Kidney capillary endothelial cell (primary cell): ENCODE measurements around the gene LYPD6B.

Experiments
- DNase-seq: peaks from one replicate; pipeline ENCODE4 v3.0.0-alpha.2; 2018; ENCODE audit warnings: low spot score

The LYPD6B gene

GRCh38 chr2:149012545-149012944 is 26.0 kb upstream of the LYPD6B start:
- no peak for DNase-seq

GRCh38 chr2:149015501-149015900 is 23.0 kb upstream of the LYPD6B start:
- no peak for DNase-seq

- DNase-seq = no peak
These were observed 22.5 kb upstream of the LYPD6B start for GRCh38 chr2:149015926-149016563.

GRCh38 chr2:149017116-149017985 is 21.1 kb upstream of the LYPD6B start:
- DNase-seq = peak; percentile 72

GRCh38 chr2:149018981-149019380 is 19.5 kb upstream of the LYPD6B start:
- DNase-seq = no peak

GRCh38 chr2:149019768-149020167 is 18.7 kb upstream of the LYPD6B start:
- DNase-seq = no peak

GRCh38 chr2:149020432-149020851 is 18.1 kb upstream of the LYPD6B start:
- DNase-seq = no peak

GRCh38 chr2:149021271-149021719 is 17.2 kb upstream of the LYPD6B start:
- no peak for DNase-seq

- DNase-seq = no peak
These were observed 16.7 kb upstream of the LYPD6B start for GRCh38 chr2:149021761-149022160.

- no peak for DNase-seq
These were observed 15.4 kb upstream of the LYPD6B start for GRCh38 chr2:149023091-149023490.

GRCh38 chr2:149027590-149028250 is 10.8 kb upstream of the LYPD6B start:
- DNase-seq = no peak

GRCh38 chr2:149028377-149028776 is 10.1 kb upstream of the LYPD6B start:
- DNase-seq = no peak

GRCh38 chr2:149028891-149029290 is 9.6 kb upstream of the LYPD6B start:
- DNase-seq = no peak

GRCh38 chr2:149029307-149029965 is 9.1 kb upstream of the LYPD6B start:
- DNase-seq = no peak

GRCh38 chr2:149031396-149031795 is 7.1 kb upstream of the LYPD6B start:
- DNase-seq = no peak

- no peak for DNase-seq
These were observed 4.8 kb upstream of the LYPD6B start for GRCh38 chr2:149033716-149034115.

GRCh38 chr2:149034406-149034805 is 4.1 kb upstream of the LYPD6B start:
- DNase-seq = no peak

GRCh38 chr2:149036507-149037293 is 1.8 kb upstream of the LYPD6B start:
- DNase-seq = no peak

GRCh38 chr2:149037851-149038250 is 648 bp upstream of the LYPD6B start:
- DNase-seq = no peak

- DNase-seq = no peak
These were observed 770 bp downstream of the LYPD6B start for GRCh38 chr2:149039213-149039724.

- DNase-seq = no peak
These were observed 2.0 kb downstream of the LYPD6B start for GRCh38 chr2:149040451-149040850.
